GM18505 (cell line): ENCODE results near the gene CYP19A1.

Experiments
- ATAC-seq: cut with Tn5 transposase; IDR thresholded peaks from one replicate; pipeline ENCODE4 v1.9.1; 2021; ENCODE audit not compliant: unreplicated experiment
- POLR2A ChIP-seq: IDR thresholded peaks from 4 replicates; pipeline ENCODE4 v1.6.1; 2011; ENCODE audit warnings: borderline replicate concordance; ENCODE audit not compliant: insufficient read depth, insufficient read length; ENCODE audit errors: extremely low read depth

CYP19A1 gene

GRCh38 chr15:51312166-51313073, 26.0 kb downstream of the CYP19A1 start:
- no peak for TF ChIP-seq POLR2A
- ATAC-seq = no peak

GRCh38 chr15:51311510-51311909, 26.9 kb downstream of the CYP19A1 start:
- no peak for TF ChIP-seq POLR2A
- ATAC-seq = no peak

- no peak for ATAC-seq
- no peak for TF ChIP-seq POLR2A
These were observed 28.3 kb downstream of the CYP19A1 start for GRCh38 chr15:51310064-51310463.

GRCh38 chr15:51307811-51308210, 30.6 kb downstream of the CYP19A1 start:
- no peak for ATAC-seq
- TF ChIP-seq POLR2A = no peak

- ATAC-seq = no peak
- TF ChIP-seq POLR2A = no peak
These were observed 31.1 kb downstream of the CYP19A1 start for GRCh38 chr15:51307325-51307724.

- no peak for TF ChIP-seq POLR2A
- no peak for ATAC-seq
These were observed 34.9 kb downstream of the CYP19A1 start for GRCh38 chr15:51303462-51303980.

- no peak for TF ChIP-seq POLR2A
- no peak for ATAC-seq
These were observed 35.9 kb downstream of the CYP19A1 start for GRCh38 chr15:51302480-51302879.

- no peak for ATAC-seq
- TF ChIP-seq POLR2A = no peak
These were observed 39.0 kb downstream of the CYP19A1 start for GRCh38 chr15:51299187-51300015.

- TF ChIP-seq POLR2A = no peak
These were observed 39.8 kb downstream of the CYP19A1 start for GRCh38 chr15:51298620-51299019.

GRCh38 chr15:51290720-51291119, 47.7 kb downstream of the CYP19A1 start:
- no peak for TF ChIP-seq POLR2A
- ATAC-seq = no peak

More at GRCh38 chr15:51298620-51299019, 39.8 kb downstream of the CYP19A1 start:
- no peak for ATAC-seq

GRCh38 chr15:51289290-51289689, 49.1 kb downstream of the CYP19A1 start:
- ATAC-seq = no peak
- TF ChIP-seq POLR2A = no peak

GRCh38 chr15:51288143-51289065, 50.0 kb downstream of the CYP19A1 start:
- ATAC-seq = no peak
- no peak for TF ChIP-seq POLR2A

- no peak for TF ChIP-seq POLR2A
- ATAC-seq = no peak
These were observed 51.6 kb downstream of the CYP19A1 start for GRCh38 chr15:51286816-51287215.

- no peak for ATAC-seq
- no peak for TF ChIP-seq POLR2A
These were observed 53.0 kb downstream of the CYP19A1 start for GRCh38 chr15:51285399-51285798.
